Measurements from ENCODE around the gene OBSCN.

- TF ChIP-seq SUZ12 (IDR thresholded peaks at IDR 0.05): no peak
- TF ChIP-seq FOXK2 (IDR thresholded peaks at IDR 0.05): no peak
- no peak for TF ChIP-seq SP1 (IDR thresholded peaks at IDR 0.05)
- no peak for TF ChIP-seq FOXM1 (IDR thresholded peaks at IDR 0.05; ENCODE audit: borderline replicate concordance)
Measured at GRCh38 chr1:228414511-228415211, 206.8 kb downstream of the OBSCN start.

All from HEK293T (cell line).